GM23338 (cell line): Measurements from ENCODE around the gene PGS1. TPM values are rescaled to one million over a fixed set of nuclear protein-coding genes. Genes with fewer than 3 reads are reported as not detected.
A peak's percentile ranks its signal among the peaks of the same experiment; 100 is the strongest.

Experiments used
- ATAC-seq: fragments of 200-7000 bp; cut with Tn5 transposase; 3 replicates; pipeline ENCODE4 v1.9.1; 2020
- DNase-seq: peaks from one replicate; pipeline ENCODE4 v3.0.0-alpha.2; 2015; ENCODE audit warnings: low spot score
- H2AFZ ChIP-seq: fragments of 200-600 bp; sonication (generic); 2 replicates; pipeline ENCODE4 v1.8.0; 2016; ENCODE audit warnings: antibody characterized with exemption, mild to moderate bottlenecking, moderate library complexity
- H3F3A ChIP-seq: fragments of 200-600 bp; sonication (generic); replicated peaks from 2 replicates; pipeline ENCODE4 v1.8.0; 2017; ENCODE audit warnings: antibody characterized with exemption, mixed run types, low read depth
- H3K27ac ChIP-seq: fragments of 200-600 bp; sonication (generic); 2 replicates; pipeline ENCODE4 v1.6.1; 2016; ENCODE audit warnings: low read depth
- H3K27me3 ChIP-seq: fragments of 200-600 bp; sonication (generic); 2 replicates; pipeline ENCODE4 v1.8.0; 2016; ENCODE audit warnings: mild to moderate bottlenecking, mixed run types, moderate library complexity; ENCODE audit not compliant: insufficient read depth
- H3K36me3 ChIP-seq: fragments of 200-600 bp; sonication (generic); 2 replicates; pipeline ENCODE4 v1.8.0; 2016; ENCODE audit warnings: mild to moderate bottlenecking; ENCODE audit not compliant: insufficient read depth
- H3K4me1 ChIP-seq: fragments of 200-600 bp; sonication (generic); 2 replicates; pipeline ENCODE4 v1.8.0; 2016; ENCODE audit warnings: mild to moderate bottlenecking, moderate library complexity; ENCODE audit not compliant: insufficient read depth
- H3K4me2 ChIP-seq: fragments of 200-600 bp; sonication (generic); 2 replicates; pipeline ENCODE4 v1.7.1; 2017; ENCODE audit warnings: mixed run types
- H3K4me3 ChIP-seq: fragments of 200-600 bp; sonication (generic); 2 replicates; pipeline ENCODE4 v1.6.1; 2016; ENCODE audit warnings: mixed run types
- H3K79me2 ChIP-seq: fragments of 200-600 bp; sonication (generic); replicated peaks from 2 replicates; pipeline ENCODE4 v1.8.0; 2017; ENCODE audit warnings: mild to moderate bottlenecking; ENCODE audit not compliant: insufficient read depth
- H3K9me2 ChIP-seq: fragments of 200-600 bp; sonication (generic); 2 replicates; pipeline ENCODE4 v1.8.0; 2017; ENCODE audit not compliant: insufficient read depth
- H4K20me1 ChIP-seq: fragments of 200-600 bp; sonication (generic); replicated peaks from 2 replicates; pipeline ENCODE4 v1.8.0; 2017; ENCODE audit warnings: mild to moderate bottlenecking; ENCODE audit not compliant: insufficient read depth
- H3K27ac Mint-ChIP-seq: 2 replicates; pipeline ENCODE4 v1.8.0; 2020; ENCODE audit warnings: inconsistent platforms, mild to moderate bottlenecking, moderate library complexity, mixed read lengths
- H3K27me3 Mint-ChIP-seq: 3 replicates; pipeline ENCODE4 v1.8.0; 2022; ENCODE audit warnings: low read depth, mild to moderate bottlenecking, moderate library complexity, mixed read lengths, inconsistent platforms; ENCODE audit not compliant: insufficient read depth, poor library complexity
- H3K36me3 Mint-ChIP-seq: 3 replicates; pipeline ENCODE4 v1.8.0; 2021; ENCODE audit warnings: low read depth, mild to moderate bottlenecking, inconsistent platforms, moderate library complexity, mixed read lengths
- H3K4me1 Mint-ChIP-seq: 3 replicates; pipeline ENCODE4 v1.8.0; 2020; ENCODE audit warnings: mild to moderate bottlenecking, inconsistent platforms, mixed read lengths
- H3K4me3 Mint-ChIP-seq: 3 replicates; pipeline ENCODE4 v1.8.0; 2021; ENCODE audit warnings: moderate library complexity, mild to moderate bottlenecking, inconsistent platforms, mixed read lengths
- H3K9me3 Mint-ChIP-seq: 3 replicates; pipeline ENCODE4 v1.8.0; 2020; ENCODE audit warnings: moderate library complexity, mild to moderate bottlenecking, inconsistent platforms, mixed read lengths
- CTCF ChIP-seq, 2 experiments: fragments of 200-600 bp in 1 of 2; sonication (generic) in 1 of 2; conservative IDR thresholded peaks; 2 replicates each; pipeline versions ENCODE4 v1.5.1 to v1.6.1; 2016 to 2017; ENCODE audit warnings: antibody characterized with exemption in 2 of 2, low read depth in 2 of 2, mild to moderate bottlenecking in 2 of 2, moderate library complexity in 1 of 2
- REST ChIP-seq: IDR thresholded peaks from one replicate; pipeline ENCODE4 v1.6.1; 2018; ENCODE audit warnings: antibody characterized with exemption; ENCODE audit not compliant: unreplicated experiment
- ZNF462 ChIP-seq: fragments of 250-450 bp; sonication (Bioruptor Pico); IDR thresholded peaks from 2 replicates; pipeline ENCODE4 v1.5.0; 2020; ENCODE audit warnings: mild to moderate bottlenecking, moderate library complexity
- polyA plus RNA-seq: library from polyadenylated mRNA; unstranded; fragments of >200 nt; fragmentation: Nextera tagmentation; extraction: Ambion mirVana; gene quantifications from 2 replicates; pipeline ENCODE4 v1.2.1, GENCODE V29; 2016
- total RNA-seq: library from RNA; depleted of rRNA; stranded (reverse); fragments of >200 nt; shearing (Covaris generic); gene quantifications from 2 replicates; pipeline ENCODE4 v1.2.3, GENCODE V29; 2014

PGS1 gene
- total and polyA plus RNA-seq, 2 experiments from 2014 or later, result 43.9 to 67.1 TPM

GRCh38 chr17:78362671-78363070 is 15.8 kb upstream of the PGS1 start:
- peak; percentile 47 to 54 for TF ChIP-seq CTCF (conservative IDR thresholded peaks at IDR 0.05; ENCODE audit: low read depth in 2 of 2)
- TF ChIP-seq ZNF462 (CRISPR knock-in tag), result no peak
- TF ChIP-seq REST, result no peak
- peaks cover 32% of the 10 kb centered on the region for H3K27me3 Mint-ChIP-seq
- no peak overlapping the region for H3K27ac Mint-ChIP-seq
- ATAC-seq (no peak), DNase-seq (peak; percentile 60)
- peaks cover 10% of the 10 kb centered on the region; the same call in 1 of the 2 replicates for H3K36me3 ChIP-seq
- peaks cover 66% of the 10 kb centered on the region for H3K4me1 ChIP-seq
- no peak overlapping the region for H3K4me3 ChIP-seq
- no peak overlapping the region for H3K4me2 ChIP-seq
- no peaks in the 10 kb centered on the region for H3K9me2 ChIP-seq
- peaks cover 12% of the 10 kb centered on the region for H3K36me3 Mint-ChIP-seq
- H3K9me3 Mint-ChIP-seq, result no peaks in the 10 kb centered on the region
- peaks cover 20% of the 10 kb centered on the region for H3K27me3 ChIP-seq
- no peak overlapping the region for H2AFZ ChIP-seq
- H3K4me1 Mint-ChIP-seq, result peaks cover 65% of the 10 kb centered on the region
- no peak overlapping the region for H3K27ac ChIP-seq
- peaks cover 19% of the 10 kb centered on the region for H3K79me2 ChIP-seq
- no peak overlapping the region; the same call in 2 of the 3 replicates for H3K4me3 Mint-ChIP-seq
- H3F3A ChIP-seq, result peaks cover 26% of the 10 kb centered on the region
- peaks cover 18% of the 10 kb centered on the region for H4K20me1 ChIP-seq
